Measurements from ENCODE around the gene MACROD2.

MACROD2 gene

DNA sequence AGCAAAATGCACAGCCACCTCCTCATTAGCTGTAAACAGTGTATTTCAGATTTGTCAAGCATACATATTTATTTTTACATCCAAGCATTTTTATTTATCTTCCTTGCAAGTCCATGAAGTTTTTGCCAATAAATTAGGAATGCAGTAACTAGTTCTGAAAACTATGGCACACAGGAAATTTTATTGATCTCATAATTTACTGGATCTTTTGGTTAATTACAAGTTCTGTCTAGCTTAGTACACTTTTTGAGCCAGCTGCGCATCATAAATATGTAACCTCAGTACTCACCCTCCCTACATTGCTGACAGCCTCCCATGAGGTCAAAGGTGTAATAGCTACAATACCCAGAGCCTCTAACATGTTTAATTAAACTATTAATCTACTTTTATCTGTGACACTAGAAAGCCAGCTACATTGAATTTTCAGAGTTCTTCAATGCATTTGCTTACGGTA, 1679.8 kb downstream of the MACROD2 start:
- no peak for DNase-seq

- no peak for DNase-seq
These were observed 1680.6 kb downstream of the MACROD2 start for GRCh38 chr20:15675813-15676484.

DNA sequence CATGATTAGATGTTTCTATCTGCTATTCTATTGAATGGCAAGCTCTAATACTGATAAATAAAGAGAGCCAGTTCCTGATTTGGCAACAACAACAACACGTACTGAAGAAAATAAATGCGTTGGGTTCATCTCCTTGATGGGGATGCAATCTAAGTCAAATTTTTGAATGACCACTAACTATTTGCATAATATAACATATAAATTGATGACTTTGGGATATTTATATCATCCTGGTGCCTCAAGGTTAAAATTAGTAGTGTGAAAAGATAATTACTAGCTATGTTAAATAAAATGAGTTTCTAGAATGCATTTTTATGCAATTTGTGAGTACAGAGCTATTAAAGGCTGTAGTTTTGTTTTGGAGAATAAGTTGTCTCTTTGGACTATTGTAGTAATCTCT, 1681.5 kb downstream of the MACROD2 start:
- no peak for DNase-seq

- DNase-seq: no peak
These were observed 1687.4 kb downstream of the MACROD2 start for GRCh38 chr20:15682690-15683089.

- DNase-seq: no peak
These were observed 1697.3 kb downstream of the MACROD2 start for GRCh38 chr20:15692570-15692969.

DNA sequence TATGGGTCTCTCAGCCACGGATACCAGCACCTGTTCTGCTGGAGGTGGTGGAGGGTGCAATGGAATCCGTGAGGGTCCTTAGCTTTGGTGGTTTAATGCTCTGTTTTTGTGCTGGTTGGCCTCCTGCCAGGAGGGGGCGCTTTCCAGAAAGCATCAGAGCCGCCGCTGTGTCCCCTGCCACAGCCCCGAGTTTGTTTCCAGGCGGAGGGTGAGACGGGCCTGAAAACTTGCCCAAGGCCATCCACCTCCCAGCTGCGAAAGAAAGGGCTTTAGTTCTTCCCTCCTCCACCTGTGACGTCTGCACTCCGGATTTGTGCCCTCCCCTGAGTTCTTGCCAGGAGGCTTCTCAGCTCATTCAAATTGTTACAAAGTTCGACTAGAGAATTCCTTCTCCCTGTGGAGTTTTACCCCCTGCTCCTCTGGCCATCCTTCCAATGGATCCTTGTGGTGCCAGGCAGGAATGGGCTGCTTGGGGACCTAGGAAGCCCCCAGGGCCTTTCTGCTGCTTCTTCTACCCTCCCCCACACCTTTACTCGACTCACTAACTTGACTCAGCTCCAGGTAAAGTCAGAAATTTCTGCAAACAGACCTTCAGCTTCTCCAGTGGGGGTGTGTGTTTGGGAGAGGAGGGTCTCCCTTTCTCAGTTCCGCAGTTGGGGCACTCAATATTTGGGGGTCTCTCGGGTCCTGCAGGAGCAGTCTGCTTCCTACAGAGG, 1704.3 kb downstream of the MACROD2 start:
- no peak for DNase-seq

- no peak for DNase-seq
These were observed 1704.9 kb downstream of the MACROD2 start for GRCh38 chr20:15700147-15700765.

GRCh38 chr20:15702161-15702560, 1706.8 kb downstream of the MACROD2 start:
- no peak for DNase-seq

GRCh38 chr20:15703171-15703911, 1708.0 kb downstream of the MACROD2 start:
- DNase-seq: no peak

- DNase-seq: no peak
These were observed 1710.7 kb downstream of the MACROD2 start for GRCh38 chr20:15705975-15706374.

DNA sequence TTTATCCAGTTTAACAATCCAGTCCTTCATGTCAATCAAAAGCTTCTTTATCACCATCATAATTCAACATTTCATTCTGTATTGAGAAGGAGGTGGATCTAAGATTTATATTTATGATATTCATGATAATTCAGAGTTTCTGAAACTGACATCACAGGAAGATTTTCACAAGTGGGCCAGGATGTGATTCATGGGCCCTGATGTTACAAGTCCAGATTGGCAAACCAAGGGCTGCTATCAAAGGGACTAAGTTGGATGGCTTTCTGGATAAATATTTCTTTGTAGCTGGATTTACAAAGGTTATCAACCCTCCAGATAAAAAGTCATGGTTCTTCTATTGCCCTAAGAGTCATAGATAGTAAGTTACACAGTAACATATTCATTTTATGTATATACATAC, 1711.4 kb downstream of the MACROD2 start:
- DNase-seq: no peak

DNA sequence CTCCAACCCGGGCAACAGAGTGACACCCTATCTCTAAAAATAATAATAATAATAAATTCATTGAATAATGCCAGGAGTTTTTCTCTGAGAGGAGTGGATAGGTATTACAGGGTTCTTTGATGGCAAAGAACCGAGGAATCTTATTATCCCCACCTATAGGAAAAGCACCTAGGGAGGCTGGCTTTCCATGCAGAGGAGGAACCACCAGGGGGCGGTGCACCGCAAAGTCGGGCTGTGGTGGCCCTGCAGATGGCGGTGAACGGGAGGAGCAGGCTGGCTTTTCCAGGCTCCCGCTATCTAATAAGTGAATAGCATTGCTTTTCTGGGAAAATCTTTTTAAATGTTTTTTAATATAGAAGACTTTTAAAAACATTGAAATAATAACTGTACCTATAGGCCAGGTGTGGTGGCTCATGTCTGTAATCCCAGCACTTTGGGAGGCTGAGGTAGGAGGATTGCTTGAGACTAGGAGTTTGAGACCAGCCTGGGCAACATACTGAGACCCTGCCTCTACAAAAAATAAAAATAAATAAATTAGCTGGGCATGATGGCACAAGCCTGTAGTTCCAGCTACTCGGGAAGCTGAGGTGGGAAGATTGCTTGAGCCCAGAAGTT, 1713.8 kb downstream of the MACROD2 start:
- peak; percentile 41 for DNase-seq

DNA sequence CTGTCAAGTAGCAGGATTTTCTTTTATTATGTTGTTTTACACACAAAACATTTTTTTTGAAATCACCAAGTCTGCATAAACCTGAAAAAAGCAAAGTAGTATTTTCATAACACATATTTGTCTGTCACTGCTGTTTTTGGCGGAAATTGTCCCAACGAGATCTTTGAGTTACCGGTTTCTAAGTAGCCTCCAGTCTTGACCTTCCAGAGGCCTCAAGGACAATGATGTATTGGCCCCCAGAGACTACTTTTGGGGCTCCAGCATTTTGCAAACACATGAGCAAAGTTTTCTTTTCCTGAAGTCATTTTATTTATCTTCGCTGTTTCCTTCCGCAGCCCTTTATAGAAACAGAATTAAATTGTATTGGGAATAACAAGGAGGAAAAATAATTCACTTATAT, 1715.3 kb downstream of the MACROD2 start:
- no peak for DNase-seq

- no peak for DNase-seq
These were observed 1715.9 kb downstream of the MACROD2 start for GRCh38 chr20:15711177-15711576.

DNA sequence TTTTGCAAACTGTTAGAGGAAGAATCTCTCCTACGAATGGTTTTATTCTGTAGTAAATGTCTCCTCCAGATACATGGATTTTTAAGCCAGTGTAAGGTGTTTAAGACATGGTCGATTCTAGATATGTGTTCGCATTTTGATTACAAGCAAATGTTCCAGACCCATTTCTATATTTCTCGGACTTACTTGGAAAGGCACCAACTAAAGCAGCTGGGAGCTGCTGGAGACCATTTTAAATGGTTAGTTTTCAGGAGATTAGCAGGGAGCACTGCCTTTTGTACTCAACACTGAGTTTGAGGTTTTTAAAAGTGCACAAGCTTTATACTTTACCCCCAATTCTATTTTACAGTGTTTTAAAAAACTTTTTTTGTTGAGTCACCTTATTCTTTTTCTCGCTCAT, 1720.9 kb downstream of the MACROD2 start:
- DNase-seq: no peak

- no peak for DNase-seq
These were observed 1731.1 kb downstream of the MACROD2 start for GRCh38 chr20:15726416-15726815.

GRCh38 chr20:15734052-15734451, 1738.7 kb downstream of the MACROD2 start:
- no peak for DNase-seq

- no peak for DNase-seq
These were observed 1743.7 kb downstream of the MACROD2 start for GRCh38 chr20:15739035-15739434.

DNA sequence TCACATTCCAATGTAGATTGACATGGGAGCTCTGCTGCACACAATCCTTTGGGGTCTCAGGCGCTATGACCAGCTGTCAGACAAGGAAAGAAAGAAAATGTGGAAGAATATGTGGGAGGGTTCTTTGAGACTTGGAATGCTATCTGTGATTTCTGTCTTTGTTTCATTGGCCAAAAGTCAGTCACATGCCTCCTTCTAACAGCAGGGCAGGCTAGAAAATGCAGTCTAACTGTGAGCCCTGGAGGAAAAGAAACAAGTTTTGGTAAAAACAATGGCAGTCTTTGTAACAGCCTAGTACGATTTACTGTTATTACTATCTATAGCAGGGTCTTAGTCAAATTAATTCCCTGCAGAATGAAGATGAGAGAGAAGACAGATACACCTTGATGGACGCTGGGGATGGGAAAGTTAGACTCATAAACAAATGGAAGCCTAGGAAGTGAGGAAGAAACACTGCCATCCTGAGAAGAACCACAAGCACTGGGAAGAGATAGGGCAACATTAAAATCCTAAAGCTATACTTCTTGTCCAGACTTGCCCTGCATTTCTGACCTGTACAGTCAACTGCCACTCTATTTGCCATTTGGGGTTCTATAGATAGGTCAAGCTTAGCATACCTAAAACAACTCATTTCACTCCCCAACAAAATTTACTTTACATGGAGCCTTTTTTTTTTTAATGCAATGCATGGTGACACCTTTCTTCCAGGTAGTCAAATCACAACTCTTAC, 1744.9 kb downstream of the MACROD2 start:
- no peak for DNase-seq

DNA sequence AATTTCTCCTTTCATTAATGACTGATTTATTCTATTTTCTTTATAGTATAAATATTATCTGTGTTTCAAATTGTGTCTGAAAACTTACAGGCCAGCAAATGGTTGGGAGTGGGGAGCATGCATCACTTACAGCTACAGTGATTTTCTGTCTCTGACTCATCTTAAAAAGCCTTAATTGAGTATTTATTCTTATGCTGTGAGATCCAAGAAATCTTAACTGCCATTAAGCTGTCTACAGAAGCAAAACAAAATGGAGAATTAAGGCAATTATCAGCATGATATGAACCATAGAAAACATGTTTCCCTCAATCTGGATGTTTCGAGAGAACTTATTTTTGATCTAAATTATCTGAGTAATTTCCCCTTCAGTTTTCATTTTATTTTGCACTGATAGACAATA, 1746.8 kb downstream of the MACROD2 start:
- DNase-seq: no peak

DNA sequence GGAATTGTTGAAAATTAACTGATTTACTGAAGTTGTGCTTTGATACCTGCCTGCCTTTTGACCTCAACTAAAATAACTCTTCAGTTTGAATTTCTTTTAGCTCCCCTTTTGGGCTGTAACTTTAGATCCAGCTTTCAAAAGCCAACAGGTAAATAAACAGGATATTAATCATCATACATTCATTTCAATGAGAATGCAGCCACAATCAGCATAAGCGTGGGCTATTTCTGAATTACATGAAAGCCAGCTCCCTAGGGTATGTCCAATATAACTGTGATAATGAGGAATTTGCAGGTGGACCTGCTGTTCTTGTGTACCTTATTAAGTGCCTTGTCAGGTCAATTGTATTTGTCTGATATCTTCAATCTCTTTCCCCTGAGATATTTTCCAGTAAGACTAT, 1747.3 kb downstream of the MACROD2 start:
- no peak for DNase-seq
